ENCODE data around the gene COQ3. TPM values are rescaled to one million over a fixed set of nuclear protein-coding genes. Genes with fewer than 3 reads are reported as not detected.

Gene COQ3
- total RNA-seq, 1 experiment from 2014 or later = 7.7 TPM

DNA sequence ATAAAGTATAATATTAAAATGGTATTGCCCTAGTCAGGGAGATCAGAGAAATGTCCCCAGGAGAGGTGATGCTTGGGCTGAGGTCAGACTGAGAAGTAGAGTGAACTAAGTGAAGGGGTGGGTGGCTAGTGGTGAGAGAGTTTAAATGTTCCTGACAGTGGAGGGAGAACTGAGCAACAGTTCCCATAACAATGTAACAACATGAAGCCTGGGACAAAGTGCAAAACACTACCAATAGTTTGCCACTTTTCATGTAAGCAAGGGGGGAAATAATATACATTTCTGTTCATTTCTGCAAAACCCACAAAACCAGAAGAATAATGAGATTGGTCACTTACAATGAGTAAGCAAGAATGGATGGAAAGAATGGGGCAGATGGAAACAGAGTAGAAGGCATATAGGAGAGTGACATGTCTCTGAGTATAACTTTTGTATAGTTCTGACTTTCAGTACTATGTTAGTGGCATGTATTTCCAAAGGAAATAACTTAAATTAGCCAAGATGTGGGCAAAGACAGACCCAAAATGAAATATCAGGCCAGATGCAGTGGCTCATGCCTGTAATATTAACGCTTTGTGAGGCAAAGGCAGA is 31.2 kb downstream of the COQ3 start:
- Mint-ChIP-seq H3K27ac (ENCODE audit: low read depth, unreplicated experiment) (no peak overlapping the region), H3K36me3 (ENCODE audit: insufficient read depth, unreplicated experiment) (no peaks in the 10 kb centered on the region), H3K4me1 (ENCODE audit: insufficient read depth, unreplicated experiment) (no peaks in the 10 kb centered on the region), H3K4me3 (ENCODE audit: unreplicated experiment) (no peak overlapping the region), H3K9me3 (ENCODE audit: unreplicated experiment) (no peaks in the 10 kb centered on the region), H3K27me3 (ENCODE audit: insufficient read depth, unreplicated experiment) (peaks cover 25% of the 10 kb centered on the region)
- POLR2A ChIA-PET = no interaction called here
- BruUV-seq (replicated peaks) = no TSS peak
- no peak for DNase-seq (ENCODE audit: unreplicated experiment)
- intact Hi-C loops (cut with micrococcal nuclease) = no loop called here
- CTCF ChIA-PET = no interaction called here
- TF ChIP-seq, protein P1, sequence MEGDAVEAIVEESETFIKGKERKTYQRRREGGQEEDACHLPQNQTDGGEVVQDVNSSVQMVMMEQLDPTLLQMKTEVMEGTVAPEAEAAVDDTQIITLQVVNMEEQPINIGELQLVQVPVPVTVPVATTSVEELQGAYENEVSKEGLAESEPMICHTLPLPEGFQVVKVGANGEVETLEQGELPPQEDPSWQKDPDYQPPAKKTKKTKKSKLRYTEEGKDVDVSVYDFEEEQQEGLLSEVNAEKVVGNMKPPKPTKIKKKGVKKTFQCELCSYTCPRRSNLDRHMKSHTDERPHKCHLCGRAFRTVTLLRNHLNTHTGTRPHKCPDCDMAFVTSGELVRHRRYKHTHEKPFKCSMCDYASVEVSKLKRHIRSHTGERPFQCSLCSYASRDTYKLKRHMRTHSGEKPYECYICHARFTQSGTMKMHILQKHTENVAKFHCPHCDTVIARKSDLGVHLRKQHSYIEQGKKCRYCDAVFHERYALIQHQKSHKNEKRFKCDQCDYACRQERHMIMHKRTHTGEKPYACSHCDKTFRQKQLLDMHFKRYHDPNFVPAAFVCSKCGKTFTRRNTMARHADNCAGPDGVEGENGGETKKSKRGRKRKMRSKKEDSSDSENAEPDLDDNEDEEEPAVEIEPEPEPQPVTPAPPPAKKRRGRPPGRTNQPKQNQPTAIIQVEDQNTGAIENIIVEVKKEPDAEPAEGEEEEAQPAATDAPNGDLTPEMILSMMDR (IDR thresholded peaks at IDR 0.05; ENCODE audit: unreplicated experiment) = no peak

DNA sequence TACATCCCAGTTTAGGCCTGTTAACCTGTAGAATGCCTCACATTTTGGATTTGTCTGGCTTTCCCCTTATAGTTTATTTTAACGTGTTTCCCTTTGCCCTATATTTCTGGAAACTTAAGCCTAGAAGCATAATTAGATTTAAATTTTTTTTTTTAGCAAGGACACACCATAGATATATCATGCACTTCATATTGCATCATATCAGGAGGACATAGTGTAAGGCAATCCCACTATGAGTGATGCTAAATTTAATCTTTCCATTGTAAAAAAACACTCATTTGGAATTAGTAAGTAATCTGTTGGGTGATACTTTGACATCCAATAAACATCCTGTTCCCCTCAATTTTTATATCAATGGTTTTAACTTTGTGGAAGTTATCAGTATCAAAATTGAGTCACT is 34.2 kb downstream of the COQ3 start:
- Mint-ChIP-seq H3K4me1 (ENCODE audit: insufficient read depth, unreplicated experiment) (no peaks in the 10 kb centered on the region), H3K36me3 (ENCODE audit: insufficient read depth, unreplicated experiment) (no peaks in the 10 kb centered on the region), H3K27me3 (ENCODE audit: insufficient read depth, unreplicated experiment) (peaks cover 55% of the 10 kb centered on the region), H3K27ac (ENCODE audit: low read depth, unreplicated experiment) (no peak overlapping the region), H3K4me3 (ENCODE audit: unreplicated experiment) (no peak overlapping the region), H3K9me3 (ENCODE audit: unreplicated experiment) (no peaks in the 10 kb centered on the region)
- POLR2A ChIA-PET = no interaction called here
- intact Hi-C loops (cut with micrococcal nuclease) = no loop called here
- no peak for DNase-seq (ENCODE audit: unreplicated experiment)
- TF ChIP-seq, protein P1 (IDR thresholded peaks at IDR 0.05; ENCODE audit: unreplicated experiment) = no peak
- BruUV-seq (replicated peaks) = no TSS peak
- CTCF ChIA-PET = no interaction called here

DNA sequence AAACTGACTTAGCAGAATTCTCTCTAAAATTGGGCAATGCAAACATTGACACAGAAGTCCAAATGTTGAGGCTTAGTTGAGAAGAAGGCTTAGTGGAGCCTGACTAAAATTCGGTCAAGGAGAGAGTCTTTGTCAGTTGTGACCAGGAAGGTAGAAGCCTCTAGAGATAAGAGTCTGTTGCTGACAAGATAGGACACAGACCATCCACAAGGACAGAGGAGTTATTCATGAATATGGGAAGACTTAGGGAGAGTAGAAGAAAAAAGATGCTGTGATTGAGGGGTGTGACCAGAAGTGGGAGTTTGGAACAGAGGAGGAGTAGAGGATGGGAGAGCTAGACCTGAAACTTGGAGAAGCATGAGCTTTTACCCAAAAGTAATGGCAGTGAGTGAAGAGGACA is 37.4 kb downstream of the COQ3 start:
- H3K4me1 Mint-ChIP-seq (ENCODE audit: insufficient read depth, unreplicated experiment) = no peaks in the 10 kb centered on the region
- H3K27ac Mint-ChIP-seq (ENCODE audit: low read depth, unreplicated experiment) = no peak overlapping the region
- no peaks in the 10 kb centered on the region for H3K9me3 Mint-ChIP-seq (ENCODE audit: unreplicated experiment)
- H3K27me3 Mint-ChIP-seq (ENCODE audit: insufficient read depth, unreplicated experiment) = peaks cover 62% of the 10 kb centered on the region
- intact Hi-C loops (cut with micrococcal nuclease) = no loop called here
- no peaks in the 10 kb centered on the region for H3K36me3 Mint-ChIP-seq (ENCODE audit: insufficient read depth, unreplicated experiment)
- H3K4me3 Mint-ChIP-seq (ENCODE audit: unreplicated experiment) = no peak overlapping the region
- ChIA-PET CTCF (interaction anchor here (1.0 kb wide), 1 partner anchor 22 kb away, joined by 4 read pairs; no protein-coding TSS in a partner anchor), POLR2A (no interaction called here)
- no TSS peak for BruUV-seq (replicated peaks)
- DNase-seq (ENCODE audit: unreplicated experiment) = no peak
- TF ChIP-seq, protein P1 (IDR thresholded peaks at IDR 0.05; ENCODE audit: unreplicated experiment) = no peak

DNA sequence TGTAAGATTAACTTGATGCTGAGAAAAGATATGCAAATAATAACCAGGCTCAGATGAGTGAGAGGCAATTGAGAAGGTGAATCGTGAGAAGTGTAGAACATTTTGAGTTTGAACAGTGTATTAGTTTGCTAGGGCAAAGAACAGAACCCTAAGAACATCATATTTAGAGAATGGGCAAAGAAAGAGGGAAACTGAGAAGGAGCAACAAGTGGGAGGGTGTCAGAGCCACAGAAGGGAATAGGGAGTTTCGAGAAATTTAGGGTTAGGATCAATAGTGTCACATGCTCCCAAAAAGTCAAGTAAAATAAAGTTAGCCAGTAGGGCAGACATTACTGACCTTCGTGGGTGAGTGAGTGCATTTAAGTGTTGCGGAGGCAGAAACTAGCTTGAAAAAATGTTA is 39.0 kb downstream of the COQ3 start:
- no peaks in the 10 kb centered on the region for H3K9me3 Mint-ChIP-seq (ENCODE audit: unreplicated experiment)

More for the DNA sequence above, 39.0 kb downstream of the COQ3 start:
- no peak overlapping the region for H3K4me3 Mint-ChIP-seq (ENCODE audit: unreplicated experiment)
- H3K27me3 Mint-ChIP-seq (ENCODE audit: insufficient read depth, unreplicated experiment) = peaks cover 48% of the 10 kb centered on the region
- TF ChIP-seq, protein P1 (IDR thresholded peaks at IDR 0.05; ENCODE audit: unreplicated experiment) = no peak
- CTCF ChIA-PET = interaction anchor here (1.1 kb wide), 1 partner anchor 24 kb away, joined by 6 read pairs; no protein-coding TSS in a partner anchor
- BruUV-seq (replicated peaks) = no TSS peak
- DNase-seq (ENCODE audit: unreplicated experiment) = no peak
- POLR2A ChIA-PET = no interaction called here
- intact Hi-C loops (cut with micrococcal nuclease) = no loop called here
- H3K36me3 Mint-ChIP-seq (ENCODE audit: insufficient read depth, unreplicated experiment) = no peaks in the 10 kb centered on the region
- no peak overlapping the region for H3K27ac Mint-ChIP-seq (ENCODE audit: low read depth, unreplicated experiment)
- no peaks in the 10 kb centered on the region for H3K4me1 Mint-ChIP-seq (ENCODE audit: insufficient read depth, unreplicated experiment)

Measured in MCF 10A (cell line).